ENCODE measurements around the gene HSD17B14. TPM values are rescaled to one million over a fixed set of nuclear protein-coding genes. Genes with fewer than 3 reads are reported as not detected.

Gene HSD17B14
- total and polyA plus RNA-seq, 2 of the 8 experiments (the other 6 are each of a cell fraction or from before 2014, with no cell fraction given): 8.4 to 25.5 TPM

- POLR2A ChIA-PET (ENCODE audit: partially characterized antibody): interaction anchor here (0.7 to 1.4 kb wide), 3 partner anchors 13 to 215 kb away, joined by 3 to 4 read pairs (median 4); partner anchors contain the start of gene FAM83E
- H3K27ac ChIP-seq (ENCODE audit: low read depth, low read length): no peak overlapping the region
- CTCF ChIA-PET (ENCODE audit: partially characterized antibody): interaction anchor here (2.2 to 8.8 kb wide), 5 partner anchors 12 to 42 kb away, joined by 6 to 111 read pairs (median 56); partner anchors contain the start of gene BCAT2
Observed at GRCh38 chr19:48830088-48830487, 6.2 kb downstream of the HSD17B14 start.

More at GRCh38 chr19:48830088-48830487, 6.2 kb downstream of the HSD17B14 start:
- H3K79me2 ChIP-seq (ENCODE audit: control insufficient read depth in 1 of 2, insufficient read depth in 2 of 2, low read length in 2 of 2): no peaks in the 10 kb centered on the region
- FAIRE-seq (no peak), DNase-seq (ENCODE audit: low read depth in 1 of 2, low spot score in 2 of 2) (no peak)
- TF ChIP-seq RAD21 (IDR thresholded peaks at IDR 0.05 in 1 of 2, conservative IDR thresholded peaks at IDR 0.05 in 1 of 2; ENCODE audit: low read depth in 2 of 2, low read length in 2 of 2) (no peak), POLR2AphosphoS5 (IDR thresholded peaks at IDR 0.05; ENCODE audit: low read depth, low read length) (no peak), EZH2 (IDR thresholded peaks at IDR 0.05; ENCODE audit: low read depth, low read length, severe bottlenecking) (no peak), RNF2 (IDR thresholded peaks at IDR 0.05; ENCODE audit: borderline replicate concordance, low read depth, low read length, missing control alignments, poor library complexity, severe bottlenecking) (no peak)
- H4K20me1 ChIP-seq (replicated peaks in 1 of 2; ENCODE audit: control insufficient read depth in 1 of 2, insufficient read depth in 2 of 2, low read length in 2 of 2): no peaks in the 10 kb centered on the region
- no peaks in the 10 kb centered on the region for H3K9me3 ChIP-seq (ENCODE audit: insufficient read depth in 2 of 2, low read depth in 1 of 2, low read length in 1 of 2)
- H2AK5ac ChIP-seq (ENCODE audit: low read depth, low read length): no peak overlapping the region
- H3K4me2 ChIP-seq (ENCODE audit: insufficient read depth in 1 of 2, low read depth in 2 of 2, low read length in 2 of 2): no peak overlapping the region
- 90% methylated on average over 9 of the region's 9 CpGs; no CpG with 5 or more reads in 1 of the 2 experiments for WGBS, 2 experiments (ENCODE audit: extremely low coverage in 1 of 2, insufficient coverage in 1 of 2, insufficient read length in 1 of 2, insufficient replicate concordance in 2 of 2, low coverage in 1 of 2, low lambda C conversion rate in 2 of 2, missing lambda C conversion rate in 1 of 2)
- H3K4me1 ChIP-seq (replicated peaks in 1 of 4; ENCODE audit: control insufficient read depth in 3 of 4, insufficient read depth in 4 of 4, low read length in 3 of 4): no peaks in the 10 kb centered on the region; a peak in 1 of 7 replicates
- no peak overlapping the region for H2BK15ac ChIP-seq (ENCODE audit: low read length)
- H3K27me3 ChIP-seq (replicated peaks in 1 of 4; ENCODE audit: control insufficient read depth in 3 of 4, extremely low read depth in 1 of 4, insufficient read depth in 3 of 4, low read length in 3 of 4): no peaks in the 10 kb centered on the region
- H4K5ac ChIP-seq (ENCODE audit: insufficient read length, low read depth, low read length): no peak overlapping the region
- no peak overlapping the region for H4K8ac ChIP-seq (ENCODE audit: extremely low read depth, insufficient read depth, low read length)
- H3K18ac ChIP-seq (ENCODE audit: extremely low read depth, low read length): no peak overlapping the region
- H3K23ac ChIP-seq (ENCODE audit: insufficient read length): no peak overlapping the region
- H3K4me3 ChIP-seq (ENCODE audit: extremely low read depth in 1 of 4, insufficient read depth in 2 of 4, low read depth in 3 of 4, low read length in 4 of 4): no peak overlapping the region
- H3K36me3 ChIP-seq (ENCODE audit: control insufficient read depth in 2 of 4, insufficient read depth in 4 of 4, low read length in 3 of 4): peaks cover 0 to 16% (median 3%) of the 10 kb centered on the region in 4 experiments; a peak in 6 of 8 replicates
- H4K91ac ChIP-seq (replicated peaks; ENCODE audit: insufficient read length, low read length): no peak overlapping the region
- H2BK20ac ChIP-seq (ENCODE audit: low read length): no peak overlapping the region
- no peak overlapping the region for H2AFZ ChIP-seq (ENCODE audit: low read length)
- H2BK12ac ChIP-seq (ENCODE audit: low read depth, low read length): no peak overlapping the region
- H3K56ac ChIP-seq (replicated peaks; ENCODE audit: insufficient read length, low read depth, low read length): no peak overlapping the region
- H3K9ac ChIP-seq (replicated peaks in 1 of 4; ENCODE audit: extremely low read depth in 1 of 4, low read depth in 3 of 4, low read length in 3 of 4): no peak overlapping the region
- no peak overlapping the region for H3K4ac ChIP-seq (replicated peaks; ENCODE audit: insufficient read length, low read depth, low read length)
- no peak overlapping the region for H3K14ac ChIP-seq (ENCODE audit: insufficient read length)
- H2BK120ac ChIP-seq (replicated peaks; ENCODE audit: low read depth, low read length): no peak overlapping the region
- H3K23me2 ChIP-seq (ENCODE audit: low read depth, low read length): no peaks in the 10 kb centered on the region
- H3K79me1 ChIP-seq (ENCODE audit: low read depth, low read length): no peaks in the 10 kb centered on the region
- no peak overlapping the region for H2BK5ac ChIP-seq (ENCODE audit: low read depth, low read length)

Data from H1 (cell line).